GM06990 (cell line): Measurements from ENCODE around the gene LPAR3.

ENCODE experiments used
- DNase-seq: peaks from one replicate; pipeline ENCODE4 v3.0.0-alpha.2; 2011; ENCODE audit not compliant: insufficient read length; ENCODE audit errors: extremely low read depth
- H3K27me3 ChIP-seq: replicated peaks from 2 replicates; pipeline ENCODE4 v1.6.0; 2011; ENCODE audit warnings: low read length; ENCODE audit not compliant: control insufficient read depth, insufficient read depth
- H3K36me3 ChIP-seq: 2 replicates; pipeline ENCODE4 v1.5.1; 2011; ENCODE audit warnings: low read length; ENCODE audit not compliant: control insufficient read depth, insufficient read depth
- H3K4me3 ChIP-seq: replicated peaks from 2 replicates; pipeline ENCODE4 v1.5.1; 2011; ENCODE audit warnings: low read depth, mild to moderate bottlenecking, control low read depth, low read length
- TF ChIP-seq, protein P1 (sequence below): IDR thresholded peaks from 2 replicates; pipeline ENCODE4 v1.5.1; 2011; ENCODE audit warnings: low read length, control low read depth, mild to moderate bottlenecking, inconsistent platforms; ENCODE audit not compliant: insufficient read depth, poor library complexity, severe bottlenecking

LPAR3 gene

GRCh38 chr1:84800090-84801073 lies 92.6 kb downstream of the LPAR3 start:
- Histone ChIP-seq H3K4me3 (no peak overlapping the region), H3K36me3 (no peaks in the 10 kb centered on the region), H3K27me3 (no peaks in the 10 kb centered on the region)
- TF ChIP-seq, protein P1, sequence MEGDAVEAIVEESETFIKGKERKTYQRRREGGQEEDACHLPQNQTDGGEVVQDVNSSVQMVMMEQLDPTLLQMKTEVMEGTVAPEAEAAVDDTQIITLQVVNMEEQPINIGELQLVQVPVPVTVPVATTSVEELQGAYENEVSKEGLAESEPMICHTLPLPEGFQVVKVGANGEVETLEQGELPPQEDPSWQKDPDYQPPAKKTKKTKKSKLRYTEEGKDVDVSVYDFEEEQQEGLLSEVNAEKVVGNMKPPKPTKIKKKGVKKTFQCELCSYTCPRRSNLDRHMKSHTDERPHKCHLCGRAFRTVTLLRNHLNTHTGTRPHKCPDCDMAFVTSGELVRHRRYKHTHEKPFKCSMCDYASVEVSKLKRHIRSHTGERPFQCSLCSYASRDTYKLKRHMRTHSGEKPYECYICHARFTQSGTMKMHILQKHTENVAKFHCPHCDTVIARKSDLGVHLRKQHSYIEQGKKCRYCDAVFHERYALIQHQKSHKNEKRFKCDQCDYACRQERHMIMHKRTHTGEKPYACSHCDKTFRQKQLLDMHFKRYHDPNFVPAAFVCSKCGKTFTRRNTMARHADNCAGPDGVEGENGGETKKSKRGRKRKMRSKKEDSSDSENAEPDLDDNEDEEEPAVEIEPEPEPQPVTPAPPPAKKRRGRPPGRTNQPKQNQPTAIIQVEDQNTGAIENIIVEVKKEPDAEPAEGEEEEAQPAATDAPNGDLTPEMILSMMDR: no peak
- DNase-seq: no peak

GRCh38 chr1:84797603-84798002 lies 95.4 kb downstream of the LPAR3 start:
- Histone ChIP-seq H3K4me3 (no peak overlapping the region), H3K36me3 (no peaks in the 10 kb centered on the region), H3K27me3 (no peaks in the 10 kb centered on the region)
- DNase-seq: no peak
- TF ChIP-seq, protein P1: no peak

GRCh38 chr1:84795966-84796600 lies 96.9 kb downstream of the LPAR3 start:
- Histone ChIP-seq H3K36me3 (no peaks in the 10 kb centered on the region), H3K27me3 (no peaks in the 10 kb centered on the region), H3K4me3 (no peak overlapping the region)
- no peak for DNase-seq
- TF ChIP-seq, protein P1: no peak

DNA sequence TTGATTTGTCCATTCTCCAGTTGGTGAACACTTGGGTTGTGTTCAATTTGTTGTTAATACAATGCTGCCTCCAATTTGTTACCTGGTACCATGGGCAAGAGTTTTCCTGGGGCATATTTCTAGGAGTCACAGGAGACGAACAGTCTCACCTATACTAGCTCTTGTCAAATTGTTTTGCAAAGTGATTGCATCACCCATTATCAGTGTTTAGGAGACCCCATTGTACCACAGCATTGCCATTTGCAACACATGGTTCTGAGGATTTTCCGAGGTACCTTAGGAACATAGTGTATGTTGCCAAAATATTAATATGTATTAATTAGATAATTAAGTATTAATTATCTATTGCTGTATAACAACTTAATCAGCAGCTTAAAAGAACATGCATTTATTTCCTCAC lies 97.8 kb downstream of the LPAR3 start:
- TF ChIP-seq, protein P1: no peak
- no peak overlapping the region for H3K4me3 ChIP-seq
- no peaks in the 10 kb centered on the region for H3K36me3 ChIP-seq
- H3K27me3 ChIP-seq: no peaks in the 10 kb centered on the region
- no peak for DNase-seq

DNA sequence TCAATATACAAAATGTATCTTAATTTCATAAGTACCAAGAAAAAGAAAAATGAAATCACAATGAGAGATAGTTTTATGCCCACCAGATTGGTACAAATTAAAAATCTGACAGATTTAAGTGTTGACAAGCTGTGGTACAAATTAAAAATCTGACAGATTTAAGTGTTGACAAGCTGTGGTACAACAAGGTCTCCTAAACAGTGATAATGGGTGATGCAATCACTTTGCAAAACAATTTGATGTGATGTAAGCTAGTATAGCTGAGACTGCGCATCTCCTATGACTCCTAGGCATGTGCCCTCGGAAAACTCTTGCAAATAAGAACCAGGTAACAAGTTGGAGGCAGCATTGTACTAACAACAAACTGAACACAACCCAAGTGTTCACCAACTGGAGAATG lies 100.6 kb downstream of the LPAR3 start:
- Histone ChIP-seq H3K36me3 (no peaks in the 10 kb centered on the region), H3K4me3 (no peak overlapping the region)
- TF ChIP-seq, protein P1: no peak

More for the DNA sequence above, 100.6 kb downstream of the LPAR3 start:
- no peak for DNase-seq
- no peaks in the 10 kb centered on the region for H3K27me3 ChIP-seq
